Measurements from ENCODE around the gene BRPF3. TPM values are rescaled to one million over a fixed set of nuclear protein-coding genes. Genes with fewer than 3 reads are reported as not detected.

Gene BRPF3
- total RNA-seq, 2 experiments from 2014 or later = 16.0 to 18.3 TPM

- Mint-ChIP-seq H3K27ac (no peak overlapping the region), H3K27me3 (no peaks in the 10 kb centered on the region), H3K9me3 (no peaks in the 10 kb centered on the region), H3K4me3 (no peak overlapping the region), H3K4me1 (ENCODE audit: low read depth) (no peaks in the 10 kb centered on the region), H3K36me3 (peaks cover 26% of the 10 kb centered on the region)
- DNase-seq = no peak
- intact Hi-C loops (cut with micrococcal nuclease) = no loop called here
- ChIA-PET POLR2A (interaction anchor here (1.1 kb wide), 1 partner anchor 15 kb away, joined by 3 read pairs; no protein-coding TSS in a partner anchor), CTCF (no interaction called here)
These were observed 23.7 kb downstream of the BRPF3 start for GRCh38 chr6:36220226-36220625.

GRCh38 chr6:36221674-36222073 is 25.1 kb downstream of the BRPF3 start:
- intact Hi-C loops (cut with micrococcal nuclease) = no loop called here
- ChIA-PET CTCF (no interaction called here), POLR2A (no interaction called here)
- DNase-seq = no peak
- H3K9me3 Mint-ChIP-seq = no peaks in the 10 kb centered on the region
- H3K4me3 Mint-ChIP-seq = no peak overlapping the region
- no peak overlapping the region for H3K27ac Mint-ChIP-seq
- H3K36me3 Mint-ChIP-seq = peaks cover 25% of the 10 kb centered on the region
- no peaks in the 10 kb centered on the region for H3K4me1 Mint-ChIP-seq (ENCODE audit: low read depth)
- no peaks in the 10 kb centered on the region for H3K27me3 Mint-ChIP-seq

- ChIA-PET CTCF (no interaction called here), POLR2A (no interaction called here)
- Mint-ChIP-seq H3K36me3 (peaks cover 22% of the 10 kb centered on the region), H3K27ac (no peak overlapping the region), H3K27me3 (no peaks in the 10 kb centered on the region), H3K4me3 (no peak overlapping the region), H3K9me3 (no peaks in the 10 kb centered on the region), H3K4me1 (ENCODE audit: low read depth) (no peaks in the 10 kb centered on the region)
- no peak for DNase-seq
- intact Hi-C loops (cut with micrococcal nuclease) = no loop called here
These were observed 26.4 kb downstream of the BRPF3 start for GRCh38 chr6:36222924-36223323.

- Mint-ChIP-seq H3K4me1 (ENCODE audit: low read depth) (no peaks in the 10 kb centered on the region), H3K9me3 (no peaks in the 10 kb centered on the region), H3K27me3 (no peaks in the 10 kb centered on the region), H3K27ac (no peak overlapping the region), H3K36me3 (peaks cover 22% of the 10 kb centered on the region), H3K4me3 (no peak overlapping the region)
- no peak for DNase-seq
- intact Hi-C loops (cut with micrococcal nuclease) = no loop called here
- ChIA-PET CTCF (no interaction called here), POLR2A (no interaction called here)
These were observed 27.2 kb downstream of the BRPF3 start for GRCh38 chr6:36223706-36224105.

- CTCF ChIA-PET = interaction anchor here (0.7 kb wide), 1 partner anchor 78 kb away, joined by 3 read pairs; no protein-coding TSS in a partner anchor
- intact Hi-C loops (cut with micrococcal nuclease) = no loop called here
- no peaks in the 10 kb centered on the region for H3K27me3 Mint-ChIP-seq
- no peak for DNase-seq
- H3K27ac Mint-ChIP-seq = no peak overlapping the region
- H3K36me3 Mint-ChIP-seq = peaks cover 26% of the 10 kb centered on the region
- H3K9me3 Mint-ChIP-seq = no peaks in the 10 kb centered on the region
- H3K4me1 Mint-ChIP-seq (ENCODE audit: low read depth) = no peaks in the 10 kb centered on the region
- H3K4me3 Mint-ChIP-seq = no peak overlapping the region
- POLR2A ChIA-PET = no interaction called here
These were observed 28.4 kb downstream of the BRPF3 start for GRCh38 chr6:36224918-36225461.

GRCh38 chr6:36226438-36227047 is 30.0 kb downstream of the BRPF3 start:
- DNase-seq = no peak
- no peak overlapping the region for H3K4me3 Mint-ChIP-seq
- no peaks in the 10 kb centered on the region for H3K9me3 Mint-ChIP-seq
- intact Hi-C loops (cut with micrococcal nuclease) = no loop called here
- no peak overlapping the region for H3K27ac Mint-ChIP-seq
- ChIA-PET POLR2A (no interaction called here), CTCF (no interaction called here)
- H3K36me3 Mint-ChIP-seq = peaks cover 29% of the 10 kb centered on the region
- H3K27me3 Mint-ChIP-seq = no peaks in the 10 kb centered on the region
- no peaks in the 10 kb centered on the region for H3K4me1 Mint-ChIP-seq (ENCODE audit: low read depth)

- Mint-ChIP-seq H3K27me3 (no peaks in the 10 kb centered on the region), H3K27ac (no peak overlapping the region), H3K4me1 (ENCODE audit: low read depth) (no peaks in the 10 kb centered on the region), H3K9me3 (no peaks in the 10 kb centered on the region), H3K4me3 (no peak overlapping the region), H3K36me3 (peaks cover 33% of the 10 kb centered on the region)
- DNase-seq = no peak
- ChIA-PET POLR2A (interaction anchor here (1.4 kb wide), 1 partner anchor 18 kb away, joined by 3 read pairs; no protein-coding TSS in a partner anchor), CTCF (no interaction called here)
- intact Hi-C loops (cut with micrococcal nuclease) = no loop called here
These were observed 31.1 kb downstream of the BRPF3 start for GRCh38 chr6:36227379-36228228.

- no peak overlapping the region for H3K27ac Mint-ChIP-seq
- intact Hi-C loops (cut with micrococcal nuclease) = no loop called here
- DNase-seq = no peak
- H3K36me3 Mint-ChIP-seq = peaks cover 24% of the 10 kb centered on the region
- no peaks in the 10 kb centered on the region for H3K4me1 Mint-ChIP-seq (ENCODE audit: low read depth)
- ChIA-PET POLR2A (no interaction called here), CTCF (no interaction called here)
- H3K9me3 Mint-ChIP-seq = no peaks in the 10 kb centered on the region
- no peaks in the 10 kb centered on the region for H3K27me3 Mint-ChIP-seq
- no peak overlapping the region for H3K4me3 Mint-ChIP-seq
These were observed 32.7 kb downstream of the BRPF3 start for GRCh38 chr6:36229223-36229622.

GRCh38 chr6:36230371-36230770 is 33.8 kb downstream of the BRPF3 start:
- Mint-ChIP-seq H3K4me1 (ENCODE audit: low read depth) (no peaks in the 10 kb centered on the region), H3K27ac (no peak overlapping the region), H3K9me3 (no peaks in the 10 kb centered on the region), H3K27me3 (no peaks in the 10 kb centered on the region), H3K36me3 (peaks cover 18% of the 10 kb centered on the region), H3K4me3 (no peak overlapping the region)
- DNase-seq = no peak
- POLR2A ChIA-PET = no interaction called here
- CTCF ChIA-PET = no interaction called here
- intact Hi-C loops (cut with micrococcal nuclease) = no loop called here

GRCh38 chr6:36232172-36232571 is 35.6 kb downstream of the BRPF3 start:
- Mint-ChIP-seq H3K9me3 (no peaks in the 10 kb centered on the region), H3K36me3 (peaks cover 15% of the 10 kb centered on the region), H3K27ac (no peak overlapping the region), H3K4me3 (no peak overlapping the region), H3K27me3 (no peaks in the 10 kb centered on the region), H3K4me1 (ENCODE audit: low read depth) (no peaks in the 10 kb centered on the region)
- ChIA-PET CTCF (no interaction called here), POLR2A (no interaction called here)
- intact Hi-C loops (cut with micrococcal nuclease) = no loop called here
- no peak for DNase-seq

GRCh38 chr6:36235309-36235708 is 38.8 kb downstream of the BRPF3 start:
- Mint-ChIP-seq H3K36me3 (peaks cover 11% of the 10 kb centered on the region), H3K9me3 (no peaks in the 10 kb centered on the region), H3K27ac (no peak overlapping the region), H3K27me3 (no peaks in the 10 kb centered on the region), H3K4me1 (ENCODE audit: low read depth) (no peaks in the 10 kb centered on the region), H3K4me3 (no peak overlapping the region)
- ChIA-PET POLR2A (no interaction called here), CTCF (no interaction called here)
- DNase-seq = no peak
- intact Hi-C loops (cut with micrococcal nuclease) = no loop called here

- H3K4me3 Mint-ChIP-seq = no peak overlapping the region
- POLR2A ChIA-PET = no interaction called here
- peaks cover 9% of the 10 kb centered on the region for H3K36me3 Mint-ChIP-seq
- intact Hi-C loops (cut with micrococcal nuclease) = no loop called here
- H3K4me1 Mint-ChIP-seq (ENCODE audit: low read depth) = no peaks in the 10 kb centered on the region
- H3K27ac Mint-ChIP-seq = no peak overlapping the region
- no peak for DNase-seq
- CTCF ChIA-PET = no interaction called here
- no peaks in the 10 kb centered on the region for H3K9me3 Mint-ChIP-seq
- H3K27me3 Mint-ChIP-seq = no peaks in the 10 kb centered on the region
These were observed 39.3 kb downstream of the BRPF3 start for GRCh38 chr6:36235862-36236261.

GRCh38 chr6:36239774-36240173 is 43.2 kb downstream of the BRPF3 start:
- H3K36me3 Mint-ChIP-seq = no peaks in the 10 kb centered on the region
- ChIA-PET POLR2A (no interaction called here), CTCF (no interaction called here)
- H3K27me3 Mint-ChIP-seq = peaks cover 6% of the 10 kb centered on the region
- intact Hi-C loops (cut with micrococcal nuclease) = no loop called here
- H3K27ac Mint-ChIP-seq = no peak overlapping the region
- DNase-seq = no peak
- H3K9me3 Mint-ChIP-seq = no peaks in the 10 kb centered on the region
- peaks cover 9% of the 10 kb centered on the region for H3K4me1 Mint-ChIP-seq (ENCODE audit: low read depth)
- H3K4me3 Mint-ChIP-seq = no peak overlapping the region
